Activated CD4-positive, alpha-beta memory T cell treated with anti-CD3 and anti-CD28 coated beads, Interleukin-2, amount 10 ng/mL, durations not matched to agents 7 days and 5 days (primary cell): ENCODE measurements around the gene CYP1A1. TPM values are rescaled to one million over a fixed set of nuclear protein-coding genes. Genes with fewer than 3 reads are reported as not detected.

Experiments used
- CTCF ChIA-PET: fragments of 350-600 bp; sonication (Branson Sonifier 250); formaldehyde crosslinking; loops from one replicate; lab custom pipeline; 2021; ENCODE audit warnings: antibody characterized with exemption, inconsistent platforms; lab: Charles Lee
- POLR2A ChIA-PET: fragments of 350-600 bp; sonication (Branson Sonifier 250); formaldehyde crosslinking; loops from one replicate; lab custom pipeline; 2021; ENCODE audit warnings: antibody characterized with exemption; lab: Charles Lee
- DNase-seq: peaks from one replicate; pipeline ENCODE4 v3.0.0-alpha.2; 2020
- H3K27ac Mint-ChIP-seq: one replicate; pipeline ENCODE4 v1.8.0; 2021; ENCODE audit warnings: mild to moderate bottlenecking, mixed read lengths
- H3K27me3 Mint-ChIP-seq: one replicate; pipeline ENCODE4 v1.8.0; 2021; ENCODE audit warnings: mixed read lengths
- H3K36me3 Mint-ChIP-seq: one replicate; pipeline ENCODE4 v1.8.0; 2021; ENCODE audit warnings: low read depth, mixed read lengths
- H3K4me1 Mint-ChIP-seq: one replicate; pipeline ENCODE4 v1.8.0; 2021; ENCODE audit warnings: mixed read lengths
- H3K4me3 Mint-ChIP-seq: one replicate; pipeline ENCODE4 v1.8.0; 2021; ENCODE audit warnings: mild to moderate bottlenecking, mixed read lengths
- H3K9me3 Mint-ChIP-seq: one replicate; pipeline ENCODE4 v1.8.0; 2021; ENCODE audit warnings: mixed read lengths
- total RNA-seq, 2 experiments: library from RNA; stranded (reverse); gene quantifications; one replicate each; pipeline ENCODE4 v1.2.3, GENCODE V29; 2021

Gene CYP1A1
- total RNA-seq, 2 experiments from 2014 or later = 2.0 to 2.1 TPM

DNA sequence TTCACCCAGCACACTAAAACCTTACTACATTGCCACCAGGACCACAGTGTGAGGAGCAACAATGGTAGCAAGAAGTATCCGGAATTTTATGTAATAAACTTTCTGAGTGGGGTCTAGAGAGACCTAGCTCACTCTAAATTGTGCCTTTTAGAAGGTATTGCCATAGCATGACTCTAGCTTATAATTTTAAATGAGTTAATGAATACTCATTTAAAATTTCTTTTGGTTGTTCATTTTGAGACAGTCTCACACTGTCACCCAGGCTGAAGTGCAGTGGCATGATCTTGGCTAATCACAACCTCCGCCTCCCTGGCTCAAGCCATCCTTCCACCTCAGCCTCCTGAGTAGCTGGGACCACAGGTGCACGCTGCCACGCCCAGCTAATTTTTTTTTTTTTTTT is 55.7 kb downstream of the CYP1A1 start:
- Mint-ChIP-seq H3K4me1 (peaks cover 3% of the 10 kb centered on the region), H3K27me3 (no peaks in the 10 kb centered on the region), H3K27ac (no peak overlapping the region), H3K4me3 (no peak overlapping the region), H3K9me3 (no peaks in the 10 kb centered on the region), H3K36me3 (peaks cover 23% of the 10 kb centered on the region)
- ChIA-PET POLR2A (interaction anchor here (1.0 kb wide), 1 partner anchor 56 kb away, joined by 4 read pairs; the partner anchor contains the start of gene CYP1A1), CTCF (interaction anchor here (0.6 to 1.3 kb wide), 3 partner anchors 11 to 539 kb away, joined by 3 to 4 read pairs (median 3); partner anchors contain the start of gene ISLR2)
- no peak for DNase-seq

Other genes with a start within 250 kb of the CYP1A1 start
- gene ARID3B, start 184.3 kb downstream of the CYP1A1 start, total RNA-seq = 10 to 100 TPM; 49.2 to 52.1 TPM
- gene CLK3, start 109.7 kb downstream of the CYP1A1 start, total RNA-seq = 100 to 1,000 TPM; 133 to 136 TPM
- gene EDC3, start 29.5 kb downstream of the CYP1A1 start, total RNA-seq = 10 to 100 TPM; 36.3 to 39.6 TPM
- gene CYP1A2, start 23.3 kb upstream of the CYP1A1 start, total RNA-seq = not detected
- gene CSK, start 56.6 kb upstream of the CYP1A1 start, total RNA-seq = 100 to 1,000 TPM; 330 to 341 TPM
- gene LMAN1L, start 87.3 kb upstream of the CYP1A1 start, total RNA-seq = under 1 TPM; 0.48 to 0.63 TPM
- under 1 TPM in 1 of 2 experiments, not detected in 1; 0.18 TPM for gene CPLX3, start 101.1 kb upstream of the CYP1A1 start, total RNA-seq
- 10 to 100 TPM; 74.9 to 84.2 TPM for gene ULK3, start 117.6 kb upstream of the CYP1A1 start, total RNA-seq
- gene SCAMP2, start 147.8 kb upstream of the CYP1A1 start, total RNA-seq = 100 to 1,000 TPM; 144 to 156 TPM
- gene MPI, start 164.5 kb upstream of the CYP1A1 start, total RNA-seq = 10 to 100 TPM; 82.8 to 92.9 TPM
- gene FAM219B, start 181.3 kb upstream of the CYP1A1 start, total RNA-seq = 100 to 1,000 TPM; 103 to 116 TPM
- gene COX5A, start 212.5 kb upstream of the CYP1A1 start, total RNA-seq = 100 to 1,000 TPM; 273 to 274 TPM
- gene RPP25, start 231.2 kb upstream of the CYP1A1 start, total RNA-seq = 1 to 10 TPM; 5.0 to 5.1 TPM